Ishikawa (cell line): ENCODE data around the gene NAA35.

Experiments
- CEBPB ChIP-seq: IDR thresholded peaks from 2 replicates; pipeline ENCODE4 v1.6.1; 2012
- CREB1 ChIP-seq: IDR thresholded peaks from 2 replicates; pipeline ENCODE4 v1.6.1; 2012; ENCODE audit warnings: low read depth
- EGR1 ChIP-seq: IDR thresholded peaks from 2 replicates; pipeline ENCODE4 v1.6.1; 2012
- EP300 ChIP-seq: IDR thresholded peaks from 2 replicates; pipeline ENCODE4 v1.6.1; 2012; ENCODE audit warnings: borderline replicate concordance
- FOXM1 ChIP-seq: IDR thresholded peaks from 2 replicates; pipeline ENCODE4 v1.6.1; 2012; ENCODE audit warnings: low read depth, borderline replicate concordance
- NFIC ChIP-seq: IDR thresholded peaks from 2 replicates; pipeline ENCODE4 v1.6.1; 2012
- RAD21 ChIP-seq: IDR thresholded peaks from 2 replicates; pipeline ENCODE4 v1.6.1; 2012; ENCODE audit warnings: low read depth
- TAF1 ChIP-seq: IDR thresholded peaks from 2 replicates; pipeline ENCODE4 v1.6.1; 2012; ENCODE audit warnings: low read depth, mild to moderate bottlenecking
- TCF12 ChIP-seq: IDR thresholded peaks from 2 replicates; pipeline ENCODE4 v1.6.1; 2012; ENCODE audit warnings: low read depth
- TEAD4 ChIP-seq: IDR thresholded peaks from 2 replicates; pipeline ENCODE4 v1.6.1; 2012
- USF1 ChIP-seq: IDR thresholded peaks from 2 replicates; pipeline ENCODE4 v1.6.1; 2012
- YY1 ChIP-seq: IDR thresholded peaks from 2 replicates; pipeline ENCODE4 v1.6.1; 2012; ENCODE audit warnings: low read depth
- ZBTB7A ChIP-seq: IDR thresholded peaks from 2 replicates; pipeline ENCODE4 v1.6.1; 2012; ENCODE audit warnings: low read depth
- TF ChIP-seq, protein P1 (sequence below): IDR thresholded peaks from 2 replicates; pipeline ENCODE4 v1.6.1; 2012; ENCODE audit warnings: low read depth, mild to moderate bottlenecking
- TF ChIP-seq, protein P2 (sequence below): IDR thresholded peaks from 2 replicates; pipeline ENCODE4 v1.6.1; 2012

The NAA35 gene

DNA sequence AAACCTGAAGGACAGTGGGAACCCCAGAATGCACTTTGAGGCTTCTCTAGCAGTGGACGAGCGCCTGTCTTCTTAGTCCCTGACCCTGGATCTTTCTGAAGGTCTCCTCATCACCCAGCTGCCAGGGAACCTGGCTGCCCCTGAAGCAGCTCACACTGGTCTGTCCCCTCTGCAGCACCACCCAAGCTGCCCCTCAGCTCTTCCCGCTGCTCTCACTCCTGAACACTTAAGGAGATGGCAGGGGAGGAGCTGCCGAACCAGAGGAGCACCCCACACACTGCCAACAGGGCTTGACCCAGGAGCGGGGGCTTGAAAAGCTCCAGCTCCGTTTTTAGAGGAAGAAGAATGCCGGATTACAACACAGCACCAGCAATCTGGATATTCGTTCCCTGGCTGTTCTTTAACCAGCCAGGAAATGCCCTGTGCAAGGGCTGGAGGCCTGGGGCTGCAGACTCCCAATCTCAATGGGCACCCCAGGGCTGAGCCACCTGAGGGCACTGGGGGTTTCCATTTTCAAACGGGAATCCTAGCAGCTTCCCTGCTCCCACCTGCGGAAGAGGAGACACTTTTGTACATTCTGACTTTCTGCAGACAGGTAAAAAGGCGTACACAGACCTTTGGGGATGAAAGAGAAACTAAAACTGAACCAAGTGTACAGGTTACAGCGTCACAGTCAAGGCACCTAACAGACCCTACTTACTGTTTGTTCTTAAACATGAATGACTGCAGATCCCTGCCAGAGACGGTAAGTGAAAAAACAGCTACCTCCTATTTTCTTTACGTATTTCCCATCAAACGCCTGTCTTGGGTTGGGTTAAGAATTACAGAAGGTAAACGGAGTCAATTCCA lies 122.1 kb downstream of the NAA35 start:
- no peak for TF ChIP-seq EGR1
- no peak for TF ChIP-seq TEAD4
- no peak for TF ChIP-seq CREB1
- TF ChIP-seq NFIC: no peak
- TF ChIP-seq CEBPB: no peak
- no peak for TF ChIP-seq YY1
- no peak for TF ChIP-seq RAD21
- TF ChIP-seq, protein P1, sequence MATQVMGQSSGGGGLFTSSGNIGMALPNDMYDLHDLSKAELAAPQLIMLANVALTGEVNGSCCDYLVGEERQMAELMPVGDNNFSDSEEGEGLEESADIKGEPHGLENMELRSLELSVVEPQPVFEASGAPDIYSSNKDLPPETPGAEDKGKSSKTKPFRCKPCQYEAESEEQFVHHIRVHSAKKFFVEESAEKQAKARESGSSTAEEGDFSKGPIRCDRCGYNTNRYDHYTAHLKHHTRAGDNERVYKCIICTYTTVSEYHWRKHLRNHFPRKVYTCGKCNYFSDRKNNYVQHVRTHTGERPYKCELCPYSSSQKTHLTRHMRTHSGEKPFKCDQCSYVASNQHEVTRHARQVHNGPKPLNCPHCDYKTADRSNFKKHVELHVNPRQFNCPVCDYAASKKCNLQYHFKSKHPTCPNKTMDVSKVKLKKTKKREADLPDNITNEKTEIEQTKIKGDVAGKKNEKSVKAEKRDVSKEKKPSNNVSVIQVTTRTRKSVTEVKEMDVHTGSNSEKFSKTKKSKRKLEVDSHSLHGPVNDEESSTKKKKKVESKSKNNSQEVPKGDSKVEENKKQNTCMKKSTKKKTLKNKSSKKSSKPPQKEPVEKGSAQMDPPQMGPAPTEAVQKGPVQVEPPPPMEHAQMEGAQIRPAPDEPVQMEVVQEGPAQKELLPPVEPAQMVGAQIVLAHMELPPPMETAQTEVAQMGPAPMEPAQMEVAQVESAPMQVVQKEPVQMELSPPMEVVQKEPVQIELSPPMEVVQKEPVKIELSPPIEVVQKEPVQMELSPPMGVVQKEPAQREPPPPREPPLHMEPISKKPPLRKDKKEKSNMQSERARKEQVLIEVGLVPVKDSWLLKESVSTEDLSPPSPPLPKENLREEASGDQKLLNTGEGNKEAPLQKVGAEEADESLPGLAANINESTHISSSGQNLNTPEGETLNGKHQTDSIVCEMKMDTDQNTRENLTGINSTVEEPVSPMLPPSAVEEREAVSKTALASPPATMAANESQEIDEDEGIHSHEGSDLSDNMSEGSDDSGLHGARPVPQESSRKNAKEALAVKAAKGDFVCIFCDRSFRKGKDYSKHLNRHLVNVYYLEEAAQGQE: no peak
- TF ChIP-seq TCF12: no peak
- TF ChIP-seq, protein P2, sequence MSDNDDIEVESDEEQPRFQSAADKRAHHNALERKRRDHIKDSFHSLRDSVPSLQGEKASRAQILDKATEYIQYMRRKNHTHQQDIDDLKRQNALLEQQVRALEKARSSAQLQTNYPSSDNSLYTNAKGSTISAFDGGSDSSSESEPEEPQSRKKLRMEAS: no peak
- TF ChIP-seq ZBTB7A: no peak
- no peak for TF ChIP-seq USF1
- no peak for TF ChIP-seq TAF1

- TF ChIP-seq RAD21: no peak
- no peak for TF ChIP-seq ZBTB7A
- no peak for TF ChIP-seq NFIC
- no peak for TF ChIP-seq TAF1
- TF ChIP-seq CEBPB: no peak
- no peak for TF ChIP-seq TEAD4
- no peak for TF ChIP-seq YY1
- TF ChIP-seq CREB1: no peak
- TF ChIP-seq TCF12: no peak
- TF ChIP-seq EP300: no peak
- TF ChIP-seq USF1: no peak
- no peak for TF ChIP-seq EGR1
- TF ChIP-seq, protein P1: no peak
- TF ChIP-seq, protein P2: no peak
- no peak for TF ChIP-seq FOXM1
Measured at GRCh38 chr9:86064220-86064619, 123.3 kb downstream of the NAA35 start.

GRCh38 chr9:86069206-86069869 lies 128.4 kb downstream of the NAA35 start:
- TF ChIP-seq NFIC (no peak), EGR1 (no peak), RAD21 (no peak), FOXM1 (no peak), YY1 (no peak), ZBTB7A (no peak), TAF1 (no peak), USF1 (no peak), CREB1 (no peak), CEBPB (no peak), EP300 (no peak), TEAD4 (no peak), TCF12 (no peak)
- TF ChIP-seq, protein P2: no peak
- TF ChIP-seq, protein P1: no peak
